GM12873 (cell line): Measurements from ENCODE around the gene PRTN3.

Experiments used
- CTCF ChIP-seq: IDR thresholded peaks from 2 replicates; pipeline ENCODE4 v1.5.1; 2012; ENCODE audit warnings: low read depth, mild to moderate bottlenecking, moderate library complexity, low read length, control low read depth; ENCODE audit not compliant: insufficient read depth; ENCODE audit errors: missing control alignments

The PRTN3 gene

GRCh38 chr19:876089-876488 lies 35.3 kb downstream of the PRTN3 start:
- no peak for TF ChIP-seq CTCF

GRCh38 chr19:876780-877314 lies 36.0 kb downstream of the PRTN3 start:
- no peak for TF ChIP-seq CTCF

GRCh38 chr19:879711-880438 lies 39.1 kb downstream of the PRTN3 start:
- TF ChIP-seq CTCF: no peak

- TF ChIP-seq CTCF: no peak
Observed at GRCh38 chr19:881385-882071, 40.7 kb downstream of the PRTN3 start.

GRCh38 chr19:882871-883497 lies 42.2 kb downstream of the PRTN3 start:
- no peak for TF ChIP-seq CTCF

- TF ChIP-seq CTCF: no peak
Observed at GRCh38 chr19:883661-884211, 42.9 kb downstream of the PRTN3 start.

GRCh38 chr19:884420-885211 lies 43.8 kb downstream of the PRTN3 start:
- TF ChIP-seq CTCF: no peak
